Spleen (tissue), 7 donors: Measurements from ENCODE around the gene SNX27.

ENCODE experiments used
- CTCF ChIP-seq, 11 experiments: fragments of 200-600 bp in 7 of 11; fragments of 450-650 bp in 4 of 11; sonication (generic) in 4 of 11; IDR thresholded peaks in 8 of 11; conservative IDR thresholded peaks in 3 of 11; 1 replicate in 7 of 11; 2 replicates in 4 of 11; pipeline versions ENCODE4 v1.4.0 to v1.8.0; 2016 to 2021; ENCODE audit warnings: antibody characterized with exemption in 11 of 11, inconsistent platforms in 4 of 11, mild to moderate bottlenecking in 1 of 11
- POLR2A ChIP-seq, 3 donors: fragments of 450-650 bp; IDR thresholded peaks; one replicate each; pipeline ENCODE4 v1.5.1; 2017; ENCODE audit warnings: antibody characterized with exemption in 3 of 3, mild to moderate bottlenecking in 1 of 3
- POLR2AphosphoS5 ChIP-seq, 3 donors: sonication (generic); formaldehyde crosslinking; IDR thresholded peaks; one replicate each; pipeline ENCODE4 v1.5.1; 2017; ENCODE audit warnings: antibody characterized with exemption in 3 of 3
- donor health status: DM: no; HTN: no; CAD: no; lungs with moderate emphysema.
- donor health status: DM: no; HTN: no; CAD: no.
- donor health status: DM: no; HTN: no; CAD: no.

GRCh38 chr1:151702936-151703335 lies 91.1 kb downstream of the SNX27 start:
- no peak for TF ChIP-seq CTCF (IDR thresholded peaks at IDR 0.05 in 8 of 11, conservative IDR thresholded peaks at IDR 0.05 in 3 of 11)
- TF ChIP-seq POLR2AphosphoS5 (IDR thresholded peaks at IDR 0.05) = no peak
- no peak for TF ChIP-seq POLR2A (IDR thresholded peaks at IDR 0.05)
